ENCODE data around the gene FAM13B.

The FAM13B gene

GRCh38 chr5:138025285-138025684, 7.6 kb downstream of the FAM13B start:
- Histone ChIP-seq H3K36me3 (peaks cover 7% of the 10 kb centered on the region), H3K27ac (no peak overlapping the region), H3K9me3 (no peaks in the 10 kb centered on the region), H3K4me3 (ENCODE audit: low read depth in 1 of 2, low read length in 1 of 2) (no peak overlapping the region), H3K4me1 (ENCODE audit: control insufficient read depth in 1 of 2, insufficient read depth in 1 of 2, low read depth in 1 of 2, low read length in 1 of 2) (peaks cover 14% of the 10 kb centered on the region in 2 experiments), H3K27me3 (no peaks in the 10 kb centered on the region)
- no peak for TF ChIP-seq CTCF (IDR thresholded peaks at IDR 0.05)

- H3K36me3 ChIP-seq, result peaks cover 18% of the 10 kb centered on the region
- no peak for TF ChIP-seq CTCF (IDR thresholded peaks at IDR 0.05)
- no peak overlapping the region for H3K4me3 ChIP-seq (ENCODE audit: low read depth in 1 of 2, low read length in 1 of 2)
- peaks cover 3% of the 10 kb centered on the region in 2 experiments for H3K4me1 ChIP-seq (ENCODE audit: control insufficient read depth in 1 of 2, insufficient read depth in 1 of 2, low read depth in 1 of 2, low read length in 1 of 2)
- no peaks in the 10 kb centered on the region for H3K27me3 ChIP-seq
- H3K27ac ChIP-seq, result no peak overlapping the region
- H3K9me3 ChIP-seq, result no peaks in the 10 kb centered on the region
Measured at GRCh38 chr5:138024117-138024516, 8.8 kb downstream of the FAM13B start.

GRCh38 chr5:138022912-138023311, 10.0 kb downstream of the FAM13B start:
- Histone ChIP-seq H3K4me3 (ENCODE audit: low read depth in 1 of 2, low read length in 1 of 2) (no peak overlapping the region), H3K27ac (no peak overlapping the region), H3K36me3 (peaks cover 30% of the 10 kb centered on the region), H3K27me3 (no peaks in the 10 kb centered on the region), H3K9me3 (no peaks in the 10 kb centered on the region), H3K4me1 (ENCODE audit: control insufficient read depth in 1 of 2, insufficient read depth in 1 of 2, low read depth in 1 of 2, low read length in 1 of 2) (no peaks in the 10 kb centered on the region)
- no peak for TF ChIP-seq CTCF (IDR thresholded peaks at IDR 0.05)

GRCh38 chr5:138021771-138022170, 11.1 kb downstream of the FAM13B start:
- H3K36me3 ChIP-seq, result peaks cover 37% of the 10 kb centered on the region
- H3K4me1 ChIP-seq (ENCODE audit: control insufficient read depth in 1 of 2, insufficient read depth in 1 of 2, low read depth in 1 of 2, low read length in 1 of 2), result no peaks in the 10 kb centered on the region
- no peaks in the 10 kb centered on the region for H3K27me3 ChIP-seq
- H3K27ac ChIP-seq, result no peak overlapping the region
- no peaks in the 10 kb centered on the region for H3K9me3 ChIP-seq
- TF ChIP-seq CTCF (IDR thresholded peaks at IDR 0.05), result no peak
- H3K4me3 ChIP-seq (ENCODE audit: low read depth in 1 of 2, low read length in 1 of 2), result no peak overlapping the region

- Histone ChIP-seq H3K27ac (no peak overlapping the region), H3K4me1 (ENCODE audit: control insufficient read depth in 1 of 2, insufficient read depth in 1 of 2, low read depth in 1 of 2, low read length in 1 of 2) (no peaks in the 10 kb centered on the region), H3K9me3 (no peaks in the 10 kb centered on the region), H3K4me3 (ENCODE audit: low read depth in 1 of 2, low read length in 1 of 2) (no peak overlapping the region), H3K27me3 (no peaks in the 10 kb centered on the region), H3K36me3 (peaks cover 53% of the 10 kb centered on the region)
- no peak for TF ChIP-seq CTCF (IDR thresholded peaks at IDR 0.05)
Measured at GRCh38 chr5:138018849-138019248, 14.0 kb downstream of the FAM13B start.

GRCh38 chr5:138015916-138016315, 17.0 kb downstream of the FAM13B start:
- no peak for TF ChIP-seq CTCF (IDR thresholded peaks at IDR 0.05)
- no peak overlapping the region for H3K4me3 ChIP-seq (ENCODE audit: low read depth in 1 of 2, low read length in 1 of 2)
- H3K9me3 ChIP-seq, result no peaks in the 10 kb centered on the region
- H3K27me3 ChIP-seq, result no peaks in the 10 kb centered on the region
- no peak overlapping the region for H3K27ac ChIP-seq
- peaks cover 66% of the 10 kb centered on the region for H3K36me3 ChIP-seq
- no peaks in the 10 kb centered on the region for H3K4me1 ChIP-seq (ENCODE audit: control insufficient read depth in 1 of 2, insufficient read depth in 1 of 2, low read depth in 1 of 2, low read length in 1 of 2)
